HCT116 (cell line): ENCODE measurements around the gene KLHL22. TPM values are rescaled to one million over a fixed set of nuclear protein-coding genes. Genes with fewer than 3 reads are reported as not detected.
"Not testable (repeated sequence)": the region's sequence is repeated elsewhere in the genome, so short reads cannot be mapped to it uniquely, and the experiment has no call there.

Experiments used
- ATAC-seq: fragments of 200-7000 bp; cut with Tn5 transposase; 2 replicates; pipeline ENCODE4 v1.9.1; 2020; ENCODE audit warnings: mild to moderate bottlenecking, moderate library complexity
- BruUV-seq: library from RNA; stranded (reverse); fragments of 400-500 nt; replicated peaks from 2 replicates; lab custom pipeline; 2021; lab: Mats Ljungman, UMichigan
- CTCF ChIA-PET: fragments of 300-600 bp; sonication (Branson Sonifier 250); formaldehyde crosslinking; loops from one replicate; lab custom pipeline; 2021; ENCODE audit warnings: antibody characterized with exemption; lab: Charles Lee
- POLR2A ChIA-PET: fragments of 300-600, 350-600 bp; sonication (Branson Sonifier 250); formaldehyde crosslinking; loops from one replicate; lab custom pipeline; 2021; ENCODE audit warnings: antibody characterized with exemption; lab: Charles Lee
- RAD21 ChIA-PET, 2 experiments: fragments of 300-600 bp; sonication (Branson Sonifier 250); formaldehyde crosslinking; loops; one replicate each; lab custom pipeline; 2023; ENCODE audit warnings: low total read pairs in 2 of 2; ENCODE audit not compliant: uncharacterized antibody in 2 of 2, unreplicated experiment in 2 of 2, low non-redundant PET in 1 of 2; lab: Charles Lee
- DNase-seq: peaks from one replicate; pipeline ENCODE4 v3.0.0-alpha.2; 2010; ENCODE audit warnings: low read depth, low spot score
- H2AFZ ChIP-seq: fragments of 200-600 bp; shearing (Covaris generic), sonication (generic); 2 replicates; pipeline ENCODE4 v1.6.1; 2017; ENCODE audit warnings: low read depth, mixed run types, mixed read lengths, antibody characterized with exemption, low read length; ENCODE audit not compliant: poor library complexity, severe bottlenecking
- H3K27ac ChIP-seq: 2 replicates; pipeline ENCODE4 v1.5.1; 2012; ENCODE audit warnings: low read depth, low read length
- H3K27me3 ChIP-seq: fragments of 200-600 bp; sonication (generic); 2 replicates; pipeline ENCODE4 v1.6.1; 2016; ENCODE audit warnings: mixed run types, low read length, mixed read lengths; ENCODE audit not compliant: insufficient read depth
- H3K36me3 ChIP-seq, 2 experiments: fragments of 200-500 bp in 1 of 2; fragments of 200-600 bp in 1 of 2; sonication (Bioruptor generic) in 1 of 2; sonication (generic) in 1 of 2; 2 replicates each; pipeline versions ENCODE4 v1.5.1 to v1.6.1; 2014 to 2016; ENCODE audit warnings: low read length in 2 of 2, inconsistent platforms in 1 of 2, mixed read lengths in 1 of 2, mixed run types in 1 of 2; ENCODE audit not compliant: insufficient read depth in 2 of 2, control insufficient read depth in 1 of 2
- H3K4me1 ChIP-seq, 2 experiments: fragments of 200-600 bp in 1 of 2; sonication (generic) in 1 of 2; 2 replicates each; pipeline versions ENCODE4 v1.5.1 to v1.6.1; 2012 to 2017; ENCODE audit warnings: low read length in 2 of 2, inconsistent platforms in 1 of 2, mild to moderate bottlenecking in 1 of 2, mixed read lengths in 1 of 2, mixed run types in 1 of 2, moderate library complexity in 1 of 2; ENCODE audit not compliant: insufficient read depth in 2 of 2, control insufficient read depth in 1 of 2
- H3K4me2 ChIP-seq: fragments of 200-600 bp; sonication (generic); 2 replicates; pipeline ENCODE4 v1.6.1; 2017; ENCODE audit warnings: mixed run types, low read length, mixed read lengths
- H3K4me3 ChIP-seq, 2 experiments: fragments of 200-600 bp in 1 of 2; sonication (generic) in 1 of 2; replicated peaks in 1 of 2; 2 replicates each; pipeline ENCODE4 v1.5.1; 2011 to 2016; ENCODE audit warnings: low read length in 2 of 2, control low read depth in 1 of 2, low read depth in 1 of 2, mild to moderate bottlenecking in 1 of 2, mixed read lengths in 1 of 2, mixed run types in 1 of 2
- H3K79me2 ChIP-seq: fragments of 200-600 bp; sonication (generic); 2 replicates; pipeline ENCODE4 v1.6.1; 2017; ENCODE audit warnings: mild to moderate bottlenecking, mixed run types, low read length, moderate library complexity, mixed read lengths; ENCODE audit not compliant: insufficient read depth
- H3K9ac ChIP-seq: fragments of 200-600 bp; sonication (generic); 2 replicates; pipeline ENCODE4 v1.6.1; 2016; ENCODE audit warnings: low read length, mixed read lengths
- H3K9me2 ChIP-seq: fragments of 200-600 bp; sonication (generic), shearing (Covaris generic); 2 replicates; pipeline ENCODE4 v1.6.1; 2017; ENCODE audit warnings: mixed run types, mild to moderate bottlenecking, moderate library complexity; ENCODE audit not compliant: insufficient read depth
- H3K9me3 ChIP-seq, 2 experiments: fragments of 200-500 bp in 1 of 2; fragments of 200-600 bp in 1 of 2; sonication (Bioruptor generic) in 1 of 2; sonication (generic) in 1 of 2; 2 replicates each; pipeline ENCODE4 v1.6.1; 2014 to 2017; ENCODE audit warnings: low read length in 2 of 2, mixed read lengths in 2 of 2, inconsistent platforms in 1 of 2, low read depth in 1 of 2, mild to moderate bottlenecking in 1 of 2, mixed run types in 1 of 2, moderate library complexity in 1 of 2; ENCODE audit not compliant: control insufficient read depth in 1 of 2, insufficient read depth in 1 of 2
- H4K20me1 ChIP-seq: fragments of 200-600 bp; sonication (generic), shearing (Covaris generic); 2 replicates; pipeline ENCODE4 v1.6.1; 2017; ENCODE audit warnings: mixed run types, mild to moderate bottlenecking, moderate library complexity; ENCODE audit not compliant: insufficient read depth
- POLR2A ChIP-seq: IDR thresholded peaks from 2 replicates; pipeline ENCODE4 v1.7.0; 2011; ENCODE audit warnings: borderline replicate concordance; ENCODE audit not compliant: insufficient read depth, insufficient read length; ENCODE audit errors: extremely low read depth
- ZFX ChIP-seq: fragments of 450-650 bp; IDR thresholded peaks from 2 replicates; pipeline ENCODE4 v1.6.1; 2017
- intact Hi-C: fragments of 100-400 bp; cut with micrococcal nuclease; formaldehyde crosslinking; loops from 2 replicates; pipeline ENCODE4 v1.10.0; 2022
- total RNA-seq: library from RNA; stranded (reverse); gene quantifications from one replicate; pipeline ENCODE4 v1.2.1, GENCODE V29; 2021; ENCODE audit not compliant: unreplicated experiment
- TF ChIP-seq, protein P1 (sequence below): IDR thresholded peaks from 2 replicates; pipeline ENCODE4 v1.6.1; 2012
- TF ChIP-seq, protein P2 (sequence below), 3 experiments: fragments of 200-600 bp in 1 of 3; sonication (generic) in 1 of 3; IDR thresholded peaks in 2 of 3; conservative IDR thresholded peaks in 1 of 3; 2 replicates each; pipeline ENCODE4 v1.5.1; 2012 to 2017; ENCODE audit warnings: low read depth in 2 of 3, low read length in 2 of 3, antibody characterized with exemption in 1 of 3, borderline replicate concordance in 1 of 3, control low read depth in 1 of 3, mild to moderate bottlenecking in 1 of 3, mixed read lengths in 1 of 3, mixed run types in 1 of 3, moderate library complexity in 1 of 3; ENCODE audit not compliant: insufficient read depth in 1 of 3

KLHL22 gene
- total RNA-seq, 1 experiment from 2014 or later = 16.4 TPM

DNA sequence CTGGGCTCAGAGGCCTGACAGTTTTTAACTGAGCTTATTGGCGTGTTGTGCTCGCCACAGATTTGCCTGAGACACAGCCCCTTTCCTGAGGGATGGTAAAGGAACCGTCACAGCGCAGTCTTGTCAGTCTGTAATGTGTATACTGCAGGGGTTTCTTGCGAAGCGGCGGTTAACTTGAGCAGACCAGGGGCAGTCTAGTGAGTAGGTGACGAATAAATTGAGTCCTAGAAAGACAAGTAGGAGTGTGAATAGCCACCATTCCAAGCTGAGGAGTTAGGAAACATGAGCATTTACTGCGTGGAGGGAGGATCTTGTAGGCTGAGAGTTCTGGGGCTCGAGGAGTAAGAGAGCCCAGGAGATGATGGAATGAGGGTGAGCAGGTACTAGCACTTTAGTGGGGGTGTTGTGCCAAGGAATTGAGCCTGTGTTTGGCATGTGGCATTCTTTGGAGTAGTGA is 13.2 kb upstream of the KLHL22 start:
- ATAC-seq (peak; percentile 2), DNase-seq (no peak)
- no peaks in the 10 kb centered on the region for H3K36me3 ChIP-seq
- peak overlapping the region; percentile 90 for H3K4me2 ChIP-seq
- H3K27ac ChIP-seq = peak overlapping the region; percentile 76
- peak overlapping the region; percentile 86 to 94 for H3K4me3 ChIP-seq
- ChIA-PET RAD21 (no interaction called here), CTCF (interaction anchor here (1.3 to 1.7 kb wide), 2 partner anchors 55 to 60 kb away, joined by 3 to 4 read pairs; no protein-coding TSS in a partner anchor), POLR2A (no interaction called here)
- no peaks in the 10 kb centered on the region for H4K20me1 ChIP-seq
- H3K27me3 ChIP-seq = no peaks in the 10 kb centered on the region
- intact Hi-C loops = no loop called here
- BruUV-seq = no TSS peak
- H3K9me2 ChIP-seq = no peaks in the 10 kb centered on the region
- peaks cover 31 to 53% of the 10 kb centered on the region in 2 experiments for H3K4me1 ChIP-seq
- TF ChIP-seq POLR2A = no peak
- no peak for TF ChIP-seq ZFX
- TF ChIP-seq, protein P1, sequence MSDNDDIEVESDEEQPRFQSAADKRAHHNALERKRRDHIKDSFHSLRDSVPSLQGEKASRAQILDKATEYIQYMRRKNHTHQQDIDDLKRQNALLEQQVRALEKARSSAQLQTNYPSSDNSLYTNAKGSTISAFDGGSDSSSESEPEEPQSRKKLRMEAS = no peak
- TF ChIP-seq, protein P2, sequence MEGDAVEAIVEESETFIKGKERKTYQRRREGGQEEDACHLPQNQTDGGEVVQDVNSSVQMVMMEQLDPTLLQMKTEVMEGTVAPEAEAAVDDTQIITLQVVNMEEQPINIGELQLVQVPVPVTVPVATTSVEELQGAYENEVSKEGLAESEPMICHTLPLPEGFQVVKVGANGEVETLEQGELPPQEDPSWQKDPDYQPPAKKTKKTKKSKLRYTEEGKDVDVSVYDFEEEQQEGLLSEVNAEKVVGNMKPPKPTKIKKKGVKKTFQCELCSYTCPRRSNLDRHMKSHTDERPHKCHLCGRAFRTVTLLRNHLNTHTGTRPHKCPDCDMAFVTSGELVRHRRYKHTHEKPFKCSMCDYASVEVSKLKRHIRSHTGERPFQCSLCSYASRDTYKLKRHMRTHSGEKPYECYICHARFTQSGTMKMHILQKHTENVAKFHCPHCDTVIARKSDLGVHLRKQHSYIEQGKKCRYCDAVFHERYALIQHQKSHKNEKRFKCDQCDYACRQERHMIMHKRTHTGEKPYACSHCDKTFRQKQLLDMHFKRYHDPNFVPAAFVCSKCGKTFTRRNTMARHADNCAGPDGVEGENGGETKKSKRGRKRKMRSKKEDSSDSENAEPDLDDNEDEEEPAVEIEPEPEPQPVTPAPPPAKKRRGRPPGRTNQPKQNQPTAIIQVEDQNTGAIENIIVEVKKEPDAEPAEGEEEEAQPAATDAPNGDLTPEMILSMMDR (IDR thresholded peaks at IDR 0.05 in 2 of 3, conservative IDR thresholded peaks at IDR 0.05 in 1 of 3; ENCODE audit: borderline replicate concordance in 1 of 3, insufficient read depth in 1 of 3, low read depth in 2 of 3, low read length in 2 of 3) = no peak
- peaks cover 64% of the 10 kb centered on the region for H3K79me2 ChIP-seq
- no peaks in the 10 kb centered on the region for H3K9me3 ChIP-seq
- no peak overlapping the region for H2AFZ ChIP-seq
- H3K9ac ChIP-seq = peak overlapping the region; percentile 79

DNA sequence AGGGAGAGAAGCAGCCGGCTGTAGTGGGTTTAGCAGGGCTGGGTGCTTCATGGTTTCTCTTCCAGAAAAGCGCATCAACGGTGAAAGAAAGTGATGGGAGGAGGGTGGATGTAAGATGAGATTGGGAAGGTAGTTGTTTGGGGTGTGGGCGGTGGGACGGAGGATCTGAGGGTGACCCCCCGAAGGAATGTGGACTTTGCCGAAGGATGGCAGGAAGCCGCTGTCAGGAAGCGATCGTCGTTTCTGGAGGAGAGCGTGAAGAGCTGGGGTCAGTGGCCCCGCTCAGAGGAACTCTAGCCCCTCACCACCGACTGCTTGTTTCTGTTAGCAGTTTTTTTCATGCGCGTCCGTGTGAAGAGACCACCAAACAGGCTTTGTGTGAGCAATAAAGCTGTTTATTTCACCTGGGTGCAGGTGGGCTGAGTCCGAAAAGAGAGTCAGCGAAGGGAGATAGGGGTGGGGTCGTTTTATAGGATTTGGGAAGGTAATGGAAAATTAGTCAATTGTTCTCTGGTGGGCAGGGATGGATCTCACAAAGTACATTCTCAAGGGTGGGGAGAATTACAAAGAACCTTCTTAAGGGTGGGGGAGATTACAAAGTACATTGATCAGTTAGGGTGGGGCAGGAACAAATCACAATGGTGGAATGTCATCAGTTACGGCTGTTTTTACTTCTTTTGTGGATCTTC is 12.6 kb upstream of the KLHL22 start:
- intact Hi-C loops, DNase-seq, H3K9me3 ChIP-seq, H2AFZ ChIP-seq, H3K27me3 ChIP-seq, ATAC-seq, H4K20me1 ChIP-seq, BruUV-seq, H3K36me3 ChIP-seq, H3K9me2 ChIP-seq, RAD21 ChIA-PET: not testable (repeated sequence)
- Histone ChIP-seq H3K27ac (peak overlapping the region; percentile 87), H3K79me2 (peaks cover 58% of the 10 kb centered on the region), H3K9ac (peak overlapping the region; percentile 79), H3K4me1 (peaks cover 34 to 55% of the 10 kb centered on the region in 2 experiments), H3K4me2 (peak overlapping the region; percentile 90), H3K4me3 (peak overlapping the region; percentile 86 to 94)
- ChIA-PET POLR2A (interaction anchor here (1.3 kb wide), 1 partner anchor 23 kb away, joined by 4 read pairs; no protein-coding TSS in a partner anchor), CTCF (interaction anchor here (0.7 kb wide), 1 partner anchor 60 kb away, joined by 3 read pairs; no protein-coding TSS in a partner anchor)
